Kidney (tissue), 14 donors: ENCODE measurements around the gene SLC22A6. TPM values are rescaled to one million over a fixed set of nuclear protein-coding genes. Genes with fewer than 3 reads are reported as not detected.

ENCODE experiments used
- DNase-seq, 5 donors: peaks; one replicate each; pipeline ENCODE4 v3.0.0-alpha.2; 2013 to 2020
- FAIRE-seq: peaks from 2 replicates; lab custom pipeline; 2012; peaks lifted over from hg19 to GRCh38; lab: Jason Lieb, UNC
- H3K27ac ChIP-seq, 2 donors: one replicate each; pipeline ENCODE4 v1.7.0; 2013; ENCODE audit warnings: low read depth in 2 of 2, low read length in 2 of 2, inconsistent platforms in 1 of 2
- H3K27me3 ChIP-seq: one replicate; pipeline ENCODE4 v1.7.1; 2013; ENCODE audit warnings: low read length, inconsistent platforms; ENCODE audit not compliant: control insufficient read depth, insufficient read depth
- H3K36me3 ChIP-seq, 3 donors: one replicate each; pipeline versions ENCODE4 v1.7.0 to v1.7.1; 2013; ENCODE audit warnings: low read length in 3 of 3, control low read depth in 1 of 3, inconsistent platforms in 1 of 3; ENCODE audit not compliant: insufficient read depth in 3 of 3, control insufficient read depth in 2 of 3
- H3K4me1 ChIP-seq, 3 donors: one replicate each; pipeline versions ENCODE4 v1.7.0 to v1.7.1; 2013; ENCODE audit warnings: low read length in 3 of 3, inconsistent platforms in 1 of 3, low read depth in 1 of 3; ENCODE audit not compliant: control insufficient read depth in 2 of 3, insufficient read depth in 2 of 3
- H3K4me3 ChIP-seq, 3 donors: one replicate each; pipeline versions ENCODE4 v1.7.0 to v1.8.1; 2013; ENCODE audit warnings: low read length in 3 of 3, control low read depth in 1 of 3, inconsistent platforms in 1 of 3
- H3K9ac ChIP-seq, 3 donors: one replicate each; pipeline versions ENCODE4 v1.7.0 to v1.7.1; 2013; ENCODE audit warnings: low read length in 3 of 3, control low read depth in 1 of 3, inconsistent platforms in 1 of 3
- H3K9me3 ChIP-seq, 3 donors: one replicate each; pipeline versions ENCODE4 v1.7.0 to v1.7.1; 2013; ENCODE audit warnings: low read length in 3 of 3, control low read depth in 1 of 3, inconsistent platforms in 1 of 3; ENCODE audit not compliant: control insufficient read depth in 2 of 3, insufficient read depth in 1 of 3
- intact Hi-C: fragments of 100-400 bp; cut with DNase I; formaldehyde crosslinking; loops from one replicate; pipeline ENCODE4 v1.11.1; 2022
- polyA plus RNA-seq: library from polyadenylated mRNA; stranded (reverse); fragments of 350-450 nt; fragmentation: Illumina TruSeq; extraction: RNeasy Lipid Tissue Mini Kit (QIAGEN cat#74804); gene quantifications from one replicate; pipeline ENCODE4 v1.2.3, GENCODE V29; 2014; ENCODE audit warnings: low read depth, low replicate concordance; ENCODE audit not compliant: insufficient read depth
- total RNA-seq: library from RNA; stranded (reverse); fragmentation: NEBNext Ultra II Directional; extraction: Animal tissue kit (Norgen Biotek cat#: 25700); gene quantifications from one replicate; pipeline ENCODE4 v1.2.1, GENCODE V29; 2021
- TF ChIP-seq, protein P1 (sequence below): IDR thresholded peaks from 3 replicates; pipeline ENCODE4 v1.5.1; 2012; ENCODE audit warnings: mild to moderate bottlenecking, moderate library complexity, borderline replicate concordance; ENCODE audit not compliant: insufficient read depth; ENCODE audit errors: extremely low read depth
- donor health status: control.
- donor health status: control.
- donor health status: control.
- donor health status: control.
- donor health status: control.
- donor health status: DM: yes; HTN: yes; CAD: no.
- donor health status: Normal renal cell carcinoma (clear cell type).

The SLC22A6 gene
- total and polyA plus RNA-seq, 2 donors from 2014 or later = 2.4 to 362 TPM

DNA sequence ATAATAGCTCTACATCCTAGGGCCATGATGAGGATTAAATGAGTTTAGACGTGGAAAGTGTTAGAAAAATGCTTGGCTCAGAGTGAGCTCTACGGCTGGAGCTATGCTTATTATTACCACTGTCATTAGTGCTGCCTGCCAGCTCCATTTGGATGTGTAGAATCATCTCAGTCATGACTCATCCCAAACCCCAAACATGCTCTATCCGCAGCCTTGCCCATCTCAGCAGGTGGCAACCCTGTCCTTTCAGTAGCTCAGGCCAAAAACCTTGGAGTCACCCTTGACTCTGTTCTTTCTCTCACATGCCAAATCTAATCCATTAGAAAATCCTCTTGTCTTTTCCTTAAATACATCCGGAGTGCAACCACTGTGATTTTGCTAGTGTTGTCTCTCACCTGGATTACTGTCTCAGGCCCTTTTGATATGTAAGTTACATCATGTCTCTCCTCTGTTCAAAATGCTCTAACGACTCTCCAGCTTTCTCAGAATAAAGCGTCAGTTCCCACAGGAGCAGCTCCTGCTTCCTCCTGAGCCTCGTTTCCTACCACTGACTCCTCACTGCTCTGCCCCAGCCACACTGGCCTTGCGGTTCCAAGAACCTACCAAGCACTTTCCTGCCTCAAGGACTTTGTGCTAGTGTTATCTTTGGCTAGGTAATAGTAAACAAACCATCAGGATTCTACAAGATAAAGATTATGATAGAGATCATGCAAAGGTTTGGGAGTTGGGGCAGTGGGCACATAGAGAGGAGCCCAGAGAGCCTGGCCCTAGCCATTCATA lies 53.1 kb downstream of the SLC22A6 start:
- no peak for FAIRE-seq
- no peak overlapping the region for H3K4me3 ChIP-seq
- H3K4me1 ChIP-seq = no peaks in the 10 kb centered on the region
- H3K36me3 ChIP-seq = no peaks in the 10 kb centered on the region
- DNase-seq = no peak
- no peaks in the 10 kb centered on the region for H3K9me3 ChIP-seq
- H3K27ac ChIP-seq = no peak overlapping the region
- intact Hi-C loops = no loop called here
- TF ChIP-seq, protein P1, sequence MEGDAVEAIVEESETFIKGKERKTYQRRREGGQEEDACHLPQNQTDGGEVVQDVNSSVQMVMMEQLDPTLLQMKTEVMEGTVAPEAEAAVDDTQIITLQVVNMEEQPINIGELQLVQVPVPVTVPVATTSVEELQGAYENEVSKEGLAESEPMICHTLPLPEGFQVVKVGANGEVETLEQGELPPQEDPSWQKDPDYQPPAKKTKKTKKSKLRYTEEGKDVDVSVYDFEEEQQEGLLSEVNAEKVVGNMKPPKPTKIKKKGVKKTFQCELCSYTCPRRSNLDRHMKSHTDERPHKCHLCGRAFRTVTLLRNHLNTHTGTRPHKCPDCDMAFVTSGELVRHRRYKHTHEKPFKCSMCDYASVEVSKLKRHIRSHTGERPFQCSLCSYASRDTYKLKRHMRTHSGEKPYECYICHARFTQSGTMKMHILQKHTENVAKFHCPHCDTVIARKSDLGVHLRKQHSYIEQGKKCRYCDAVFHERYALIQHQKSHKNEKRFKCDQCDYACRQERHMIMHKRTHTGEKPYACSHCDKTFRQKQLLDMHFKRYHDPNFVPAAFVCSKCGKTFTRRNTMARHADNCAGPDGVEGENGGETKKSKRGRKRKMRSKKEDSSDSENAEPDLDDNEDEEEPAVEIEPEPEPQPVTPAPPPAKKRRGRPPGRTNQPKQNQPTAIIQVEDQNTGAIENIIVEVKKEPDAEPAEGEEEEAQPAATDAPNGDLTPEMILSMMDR = no peak
- peaks cover 8% of the 10 kb centered on the region for H3K27me3 ChIP-seq
- H3K9ac ChIP-seq = no peak overlapping the region

DNA sequence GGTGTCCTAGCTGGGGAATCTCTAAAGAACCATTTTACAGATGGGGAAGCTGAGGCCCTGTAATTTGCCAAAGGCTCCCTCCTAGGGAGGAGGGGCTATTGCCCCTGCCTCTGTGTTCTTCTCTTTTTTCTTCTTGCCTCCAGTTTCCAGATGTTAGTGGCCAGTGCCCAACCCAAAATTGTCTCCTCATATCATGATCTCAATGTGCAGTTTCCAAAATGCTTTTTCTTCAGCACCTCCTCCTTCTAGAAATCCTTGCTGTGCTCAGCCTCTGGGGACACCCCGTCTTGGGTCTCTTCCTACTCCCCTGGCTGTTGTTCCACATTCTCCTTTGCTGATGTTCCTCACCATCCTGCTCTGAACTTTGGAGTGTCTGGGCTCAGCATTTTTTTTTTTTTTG lies 54.1 kb downstream of the SLC22A6 start:
- Histone ChIP-seq H3K4me1 (peaks cover 0 to 4% (median 0%) of the 10 kb centered on the region in 3 donors), H3K9me3 (no peaks in the 10 kb centered on the region), H3K27ac (no peak overlapping the region)

GRCh38 chr11:62930157-62930556 lies 54.6 kb downstream of the SLC22A6 start:
- no peaks in the 10 kb centered on the region for H3K36me3 ChIP-seq
- no peak for DNase-seq
- no peak overlapping the region for H3K9ac ChIP-seq
- no peak for FAIRE-seq
- no peak overlapping the region for H3K4me3 ChIP-seq
- TF ChIP-seq, protein P1 = no peak
- H3K4me1 ChIP-seq = peaks cover 0 to 4% (median 0%) of the 10 kb centered on the region in 3 donors
- H3K27me3 ChIP-seq = peaks cover 21% of the 10 kb centered on the region
- intact Hi-C loops = no loop called here
- no peak overlapping the region for H3K27ac ChIP-seq
- H3K9me3 ChIP-seq = no peaks in the 10 kb centered on the region

More for the DNA sequence above, 54.1 kb downstream of the SLC22A6 start:
- intact Hi-C loops = no loop called here
- no peak for FAIRE-seq
- TF ChIP-seq, protein P1 = no peak
- peaks cover 18% of the 10 kb centered on the region for H3K27me3 ChIP-seq
- no peak for DNase-seq
- H3K4me3 ChIP-seq = no peak overlapping the region
- no peaks in the 10 kb centered on the region for H3K36me3 ChIP-seq
- H3K9ac ChIP-seq = no peak overlapping the region
